ELF-1 (cell line): ENCODE data around the gene TNFRSF1B.

Experiments used
- DNase-seq: peaks from one replicate; pipeline ENCODE4 v3.0.0-alpha.2; 2016; ENCODE audit warnings: low read depth, low spot score

TNFRSF1B gene

GRCh38 chr1:12158357-12159092, 8.3 kb upstream of the TNFRSF1B start:
- DNase-seq = no peak

GRCh38 chr1:12159816-12160215, 7.0 kb upstream of the TNFRSF1B start:
- DNase-seq = no peak

- no peak for DNase-seq
These were observed 5.5 kb upstream of the TNFRSF1B start for GRCh38 chr1:12161324-12161661.

GRCh38 chr1:12161662-12162458, 4.9 kb upstream of the TNFRSF1B start:
- DNase-seq = peak; percentile 77

GRCh38 chr1:12162459-12163137, 4.2 kb upstream of the TNFRSF1B start:
- DNase-seq = no peak

- DNase-seq = no peak
These were observed 3.6 kb upstream of the TNFRSF1B start for GRCh38 chr1:12163210-12163609.

- DNase-seq = no peak
These were observed 2.6 kb upstream of the TNFRSF1B start for GRCh38 chr1:12164210-12164609.

GRCh38 chr1:12165342-12165741, 1.4 kb upstream of the TNFRSF1B start:
- no peak for DNase-seq

GRCh38 chr1:12167493-12168429, 970 bp downstream of the TNFRSF1B start:
- DNase-seq = no peak

- DNase-seq = no peak
These were observed 1.8 kb downstream of the TNFRSF1B start for GRCh38 chr1:12168451-12169160.

GRCh38 chr1:12169442-12170135, 2.8 kb downstream of the TNFRSF1B start:
- no peak for DNase-seq

GRCh38 chr1:12170263-12170671, 3.5 kb downstream of the TNFRSF1B start:
- DNase-seq = no peak

GRCh38 chr1:12171206-12172041, 4.6 kb downstream of the TNFRSF1B start:
- no peak for DNase-seq

GRCh38 chr1:12172042-12172851, 5.5 kb downstream of the TNFRSF1B start:
- no peak for DNase-seq

- DNase-seq = no peak
These were observed 6.3 kb downstream of the TNFRSF1B start for GRCh38 chr1:12173041-12173509.

- no peak for DNase-seq
These were observed 6.9 kb downstream of the TNFRSF1B start for GRCh38 chr1:12173631-12174121.

GRCh38 chr1:12174924-12175810, 8.4 kb downstream of the TNFRSF1B start:
- peak; percentile 53 for DNase-seq
